Inflammatory macrophage treated with lipopolysaccharide for 4 hours (primary cell): ENCODE data around the gene PMAIP1.
A peak's percentile ranks its signal among the peaks of the same experiment; 100 is the strongest.
"Not testable (repeated sequence)": the region's sequence is repeated elsewhere in the genome, so short reads cannot be mapped to it uniquely, and the experiment has no call there.

Experiments used
- DNase-seq: peaks from one replicate; pipeline ENCODE4 v3.0.0-alpha.2; 2020

The PMAIP1 gene

DNA sequence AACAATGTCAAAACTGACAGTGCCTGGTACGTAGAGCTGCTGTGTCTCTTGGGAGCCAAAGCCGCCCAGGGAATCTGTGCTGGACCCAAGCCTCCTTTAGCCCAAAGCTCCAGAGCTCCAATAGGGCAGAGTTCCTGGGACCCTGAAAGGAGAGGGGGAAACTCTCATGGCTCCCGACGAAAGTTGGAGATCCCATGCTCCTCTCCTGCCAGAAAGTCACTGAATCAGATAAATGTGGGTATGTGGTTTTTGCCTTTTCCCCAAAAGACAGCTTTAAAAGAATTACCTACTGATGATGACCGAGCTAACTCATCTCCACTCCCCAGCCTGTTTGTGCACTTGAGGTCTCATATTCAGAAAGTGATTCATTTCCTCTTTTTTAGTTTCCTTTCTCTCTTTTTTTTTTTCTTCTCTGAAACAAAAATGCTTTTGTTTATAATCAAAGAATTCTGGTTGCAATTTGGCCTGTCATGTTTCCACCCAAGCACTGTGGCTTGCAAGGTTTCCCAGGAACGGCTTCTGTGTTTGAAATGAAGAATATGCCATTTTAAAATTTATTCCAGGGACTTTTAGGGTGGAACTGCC, 14.1 kb upstream of the PMAIP1 start:
- peak; percentile 89 for DNase-seq

- not testable (repeated sequence) for DNase-seq
Measured at GRCh38 chr18:59886399-59886798, 13.4 kb upstream of the PMAIP1 start.

GRCh38 chr18:59892123-59892522, 7.7 kb upstream of the PMAIP1 start:
- no peak for DNase-seq

DNA sequence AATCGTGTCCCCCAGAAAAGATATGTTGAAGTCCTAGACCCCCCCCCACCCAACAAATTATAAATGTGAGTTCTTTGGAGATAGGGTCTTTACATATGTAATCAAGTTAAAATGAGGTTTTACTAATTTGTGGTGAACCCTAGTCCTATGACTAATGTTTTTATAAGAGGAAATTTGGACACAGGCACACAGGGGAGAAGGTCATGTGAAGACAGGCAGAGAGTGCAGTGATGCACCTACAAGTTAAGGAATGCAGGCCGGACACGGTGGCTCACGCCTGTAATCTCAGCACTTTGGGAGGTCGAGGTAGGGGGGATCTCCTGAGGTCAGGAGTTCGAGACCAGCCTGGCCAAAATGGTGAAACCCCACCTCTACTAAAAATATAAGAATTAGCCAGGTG, 5.8 kb upstream of the PMAIP1 start:
- no peak for DNase-seq

DNA sequence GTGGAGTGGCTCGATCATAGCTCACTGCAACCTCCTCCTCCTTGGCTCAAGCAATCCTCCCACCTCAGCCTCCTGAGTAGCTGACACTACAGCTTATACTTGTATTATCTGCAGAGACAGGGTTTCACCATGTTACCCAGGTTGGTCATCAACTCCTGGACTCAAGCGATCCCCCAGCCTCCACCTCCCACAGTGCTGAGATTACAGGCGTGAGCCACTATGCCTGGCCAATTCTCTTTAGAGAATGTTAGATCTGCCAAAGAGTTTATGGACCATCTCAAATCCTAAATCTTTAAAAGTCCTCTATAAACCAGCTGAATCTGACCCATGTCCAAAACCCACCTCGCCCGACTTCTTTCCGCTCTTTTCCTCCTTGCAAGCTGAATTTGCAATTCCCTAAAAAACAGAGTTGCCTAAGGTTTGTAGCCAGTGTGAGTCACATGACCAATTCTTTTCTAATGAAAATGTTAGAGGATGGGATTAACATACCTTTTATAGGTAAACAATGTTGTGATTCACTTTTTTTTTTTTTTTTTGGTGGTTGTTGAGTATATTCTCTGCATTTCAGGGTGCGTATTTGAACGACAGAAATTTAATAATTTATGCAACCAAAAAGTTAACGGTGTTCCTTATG, 2.4 kb upstream of the PMAIP1 start:
- no peak for DNase-seq

DNA sequence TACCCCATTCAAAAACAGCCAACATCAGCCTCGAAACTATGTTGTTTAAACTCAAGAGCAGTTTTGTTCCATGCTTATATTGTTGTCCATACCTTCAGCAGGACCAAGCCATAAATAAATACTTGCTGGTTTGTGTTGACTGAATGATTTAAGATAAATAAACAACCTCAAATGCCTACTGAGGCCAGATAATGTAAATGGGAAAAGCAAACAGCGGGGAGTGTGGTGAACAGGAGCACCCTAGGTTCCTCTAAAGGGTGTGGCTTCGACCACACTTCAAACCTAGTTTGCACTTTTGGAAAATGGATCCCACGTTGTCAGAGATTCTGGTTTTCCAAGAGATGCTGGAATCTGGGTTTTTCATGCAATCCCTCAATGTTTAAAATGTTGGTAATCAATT, 1.7 kb upstream of the PMAIP1 start:
- DNase-seq: no peak

DNA sequence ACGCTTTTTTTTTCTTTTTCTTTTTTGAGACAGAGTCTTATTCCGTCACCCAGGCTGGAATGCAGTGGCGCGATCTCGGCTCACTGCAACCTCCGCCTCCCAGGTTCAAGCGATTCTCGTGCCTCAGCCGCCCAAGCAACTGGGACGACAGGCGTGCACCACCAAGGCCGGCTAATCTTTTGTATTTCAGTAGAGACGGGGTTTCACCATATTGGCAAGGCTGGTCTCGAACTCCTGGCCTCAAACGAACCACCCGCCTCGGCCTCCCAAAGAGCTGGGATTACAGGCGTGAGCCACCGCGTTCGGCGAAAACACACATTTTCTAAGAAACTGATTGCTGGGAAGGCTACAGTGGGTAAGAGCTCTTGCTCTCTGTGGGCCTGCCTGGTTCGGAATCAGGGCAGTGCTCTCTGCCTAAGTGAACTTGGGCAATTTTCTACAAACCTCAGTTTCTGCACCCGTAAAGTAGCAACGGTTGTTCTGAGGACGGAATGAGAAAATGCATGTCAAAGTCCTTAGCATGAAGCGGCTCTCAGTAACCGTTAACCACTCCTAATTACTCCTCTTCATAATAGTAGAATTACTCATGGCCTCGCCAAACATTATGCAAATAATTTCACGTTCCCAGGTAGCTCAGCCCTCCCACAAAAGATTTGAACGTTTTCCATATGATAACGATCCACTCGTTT, 1.0 kb upstream of the PMAIP1 start:
- peak; percentile 36 for DNase-seq

DNA sequence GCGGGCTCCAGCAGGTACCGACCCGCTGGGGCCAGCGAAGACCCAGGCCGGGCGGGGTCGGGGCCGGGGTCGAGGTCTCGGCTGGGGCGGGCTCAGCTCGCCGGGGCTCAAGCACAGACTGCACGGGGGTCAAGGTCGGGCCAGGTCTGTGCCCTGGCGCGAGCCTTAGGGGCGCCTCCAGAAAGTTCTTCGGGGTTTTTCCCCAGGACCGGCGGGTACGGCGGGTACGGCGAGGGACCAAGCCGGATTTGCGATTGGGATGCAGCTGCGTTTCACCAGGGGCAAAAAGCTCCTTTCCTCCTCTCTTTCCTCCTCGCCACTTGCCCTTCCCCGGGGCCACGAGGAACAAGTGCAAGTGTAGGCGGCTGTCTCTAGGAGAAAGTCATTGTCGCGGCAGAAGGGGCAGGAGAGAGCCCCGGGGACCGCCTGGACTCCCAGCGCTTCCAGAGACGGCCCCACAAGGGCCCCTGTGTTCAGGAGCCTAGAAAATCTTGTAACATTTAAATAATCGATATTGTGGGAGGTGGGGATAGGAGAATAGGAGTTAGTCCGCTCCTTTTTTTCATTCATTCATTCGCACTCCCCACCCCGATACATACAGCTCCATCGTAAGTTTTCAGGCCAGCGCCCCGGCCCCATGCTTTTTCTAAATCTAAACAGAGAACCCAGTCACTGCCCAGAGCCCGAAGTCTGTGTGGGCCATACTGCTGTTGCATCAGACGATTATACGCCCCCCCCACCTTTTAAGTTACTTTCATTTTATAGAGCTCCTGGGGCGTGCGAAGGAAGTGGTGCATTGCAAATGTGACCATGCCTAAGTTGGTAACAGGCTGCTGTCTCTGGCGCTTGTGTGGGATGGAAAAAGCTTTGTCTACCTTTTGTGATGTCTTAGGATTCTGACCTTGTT, 679 bp downstream of the PMAIP1 start:
- DNase-seq: peak; percentile 88

GRCh38 chr18:59902131-59902992, 2.6 kb downstream of the PMAIP1 start:
- peak; percentile 59 for DNase-seq

GRCh38 chr18:59902993-59903610, 3.3 kb downstream of the PMAIP1 start:
- no peak for DNase-seq

GRCh38 chr18:59904011-59904601, 4.3 kb downstream of the PMAIP1 start:
- DNase-seq: no peak

DNA sequence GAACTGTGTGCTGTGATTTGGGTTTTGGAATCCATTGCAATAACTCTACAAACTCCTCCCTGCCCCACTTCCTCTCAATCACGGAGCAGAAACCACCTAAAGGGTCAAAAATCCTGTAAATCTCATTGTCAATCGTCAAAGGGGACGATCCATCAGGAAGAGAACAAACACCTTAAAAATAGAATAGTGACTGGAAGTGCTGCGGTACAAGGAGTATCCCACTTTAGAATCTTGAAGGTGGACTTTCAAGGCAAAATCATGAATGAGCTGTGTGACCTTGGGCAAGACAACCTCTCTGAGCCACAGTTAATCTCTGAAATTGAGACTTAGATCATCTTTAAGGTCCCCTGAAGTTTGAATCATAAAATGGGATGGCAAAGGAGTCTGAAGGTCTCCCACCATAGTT, 5.9 kb downstream of the PMAIP1 start:
- DNase-seq: no peak

DNA sequence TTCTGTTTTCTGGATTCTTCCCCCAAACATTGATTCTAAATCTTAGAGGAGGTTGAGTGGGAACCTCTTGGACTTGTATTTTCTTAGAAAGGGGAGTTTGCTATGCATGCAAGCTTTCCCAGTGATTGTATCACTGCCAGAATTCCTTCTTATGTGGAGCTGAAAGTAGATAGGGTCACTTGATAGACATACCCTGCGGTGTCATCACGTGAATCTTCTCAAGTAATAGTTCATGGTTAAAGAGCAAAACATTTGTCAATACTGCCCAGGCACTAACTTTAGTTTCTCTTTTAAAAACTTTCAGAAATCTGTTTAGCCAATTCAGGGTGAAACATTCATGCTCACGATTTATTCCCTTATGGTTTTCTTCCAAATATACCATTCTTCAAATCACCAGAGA, 6.4 kb downstream of the PMAIP1 start:
- peak; percentile 80 for DNase-seq

- peak; percentile 85 for DNase-seq
Measured at GRCh38 chr18:59907172-59907571, 7.4 kb downstream of the PMAIP1 start.

- no peak for DNase-seq
Measured at GRCh38 chr18:59907660-59908059, 7.9 kb downstream of the PMAIP1 start.

- no peak for DNase-seq
Measured at GRCh38 chr18:59908799-59909198, 9.0 kb downstream of the PMAIP1 start.

DNA sequence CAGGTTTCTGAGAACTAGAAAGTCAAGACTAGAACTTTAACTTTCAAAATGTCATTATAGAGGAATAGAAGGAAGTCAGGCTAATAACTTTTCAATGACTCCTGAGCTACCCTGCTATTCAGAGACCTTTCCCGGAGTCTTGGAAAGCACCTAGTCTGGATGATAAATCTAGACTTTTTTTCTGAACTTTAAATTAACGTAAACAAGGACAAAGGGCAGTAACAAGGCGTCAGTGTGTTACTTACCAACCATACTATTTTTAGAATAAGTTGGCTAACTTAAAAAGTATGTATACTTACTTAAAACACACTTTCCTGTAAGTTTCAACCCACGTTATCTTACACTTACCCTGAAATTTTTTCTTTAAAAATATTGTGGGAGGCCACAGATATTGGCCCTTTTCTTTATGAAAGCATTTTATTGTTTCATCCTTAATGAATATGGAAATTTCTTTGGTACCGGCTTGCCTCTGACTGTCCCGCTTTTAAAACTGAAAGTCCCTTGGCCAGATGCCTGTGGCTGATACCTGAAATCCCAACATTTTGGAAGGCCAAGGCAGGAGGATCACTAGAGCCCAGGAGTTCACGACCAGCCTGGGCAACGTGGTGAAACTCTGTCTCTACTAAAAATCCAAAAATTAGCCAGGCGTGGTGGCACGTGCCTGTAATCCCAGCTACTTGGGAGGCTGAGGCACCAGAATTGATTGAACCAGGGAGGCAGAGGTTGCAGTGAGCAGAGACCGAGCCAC, 9.7 kb downstream of the PMAIP1 start:
- DNase-seq: no peak

GRCh38 chr18:59910967-59911366, 11.2 kb downstream of the PMAIP1 start:
- no peak for DNase-seq

- DNase-seq: peak; percentile 96
Measured at GRCh38 chr18:59911600-59911999, 11.8 kb downstream of the PMAIP1 start.

GRCh38 chr18:59912007-59912550, 12.3 kb downstream of the PMAIP1 start:
- DNase-seq: no peak
